Motor neuron (in vitro differentiated cells): ENCODE measurements around the gene DENND2A. TPM values are rescaled to one million over a fixed set of nuclear protein-coding genes. Genes with fewer than 3 reads are reported as not detected.
A peak's percentile ranks its signal among the peaks of the same experiment; 100 is the strongest.
"Not testable (repeated sequence)": the region's sequence is repeated elsewhere in the genome, so short reads cannot be mapped to it uniquely, and the experiment has no call there.

Experiments
- ATAC-seq, 8 experiments: fragments of 200-7000 bp; cut with Tn5 transposase; replicated peaks in 6 of 8; 2 replicates each; pipeline ENCODE4 v1.8.0; 2021; ENCODE audit warnings: mild to moderate bottlenecking in 8 of 8, moderate library complexity in 8 of 8
- H3K27ac ChIP-seq, 2 donors: fragments of 250-450 bp; sonication (Bioruptor Pico); 2 replicates each; pipeline ENCODE4 v1.9.0; 2021; ENCODE audit warnings: antibody characterized with exemption in 2 of 2, mild to moderate bottlenecking in 2 of 2, moderate library complexity in 1 of 2
- H3K4me1 ChIP-seq, 2 donors: fragments of 250-450 bp; sonication (Bioruptor Pico); replicated peaks in 1 of 2; 2 replicates each; pipeline ENCODE4 v1.6.1; 2021; ENCODE audit warnings: antibody characterized with exemption in 2 of 2, mild to moderate bottlenecking in 2 of 2, moderate library complexity in 1 of 2
- H3K4me3 ChIP-seq, 5 donors: fragments of 250-450 bp; sonication (Bioruptor Pico); 2 replicates each; pipeline ENCODE4 v1.9.0; 2021; ENCODE audit warnings: antibody characterized with exemption in 5 of 5, mild to moderate bottlenecking in 5 of 5, moderate library complexity in 4 of 5
- WGBS, 10 experiments: fragments of 450-650 bp; shearing (Covaris generic); methylation state at CpG; one replicate each; pipeline ENCODE4 v1.0.0; 2022; 5-methylcytosine and 5-hydroxymethylcytosine counted together
- in situ Hi-C, 9 experiments: fragments of 400-800 bp; cut with MboI; loops; one replicate each; pipeline ENCODE4 v1.15.0; 2021; ENCODE audit warnings: low sequenced_read_pairs in 9 of 9, low pct_unique_long_range_greater_than_20kb in 2 of 9; ENCODE audit not compliant: unreplicated experiment in 9 of 9
- total RNA-seq, 8 experiments: library from RNA; unstranded; fragments of 300-600 nt; gene quantifications; 2 replicates each; pipeline versions ENCODE4 v1.2.3 to v1.2.4, GENCODE V29; 2022

DENND2A gene
- total RNA-seq, 8 experiments from 2014 or later: 5.6 to 56.3 (median 28.6) TPM

- in situ Hi-C loops: loop anchor here in 1 of 9 experiments (25.0 kb wide), 1 partner anchor 309 kb away; no protein-coding TSS in a partner anchor
- ATAC-seq: no peak
- WGBS, 10 experiments: 40 to 100% (median 89%) methylated on average over 1 to 12 of the region's 20 CpGs; no CpG with 5 or more reads in 2 of the 10 experiments
- Histone ChIP-seq H3K27ac (no peak overlapping the region), H3K4me3 (no peak overlapping the region), H3K4me1 (peaks cover 21% of the 10 kb centered on the region in 2 donors)
Measured at GRCh38 chr7:140678081-140678815, 37.6 kb upstream of the DENND2A start.

GRCh38 chr7:140677496-140677895, 36.9 kb upstream of the DENND2A start:
- ATAC-seq: no peak
- Histone ChIP-seq H3K27ac (no peak overlapping the region), H3K4me3 (no peak overlapping the region), H3K4me1 (peaks cover 21% of the 10 kb centered on the region in 2 donors)
- 13 to 100% (median 94%) methylated on average over 1 to 3 of the region's 3 CpGs; no CpG with 5 or more reads in 1 of the 10 experiments for WGBS, 10 experiments
- in situ Hi-C loops: loop anchor here in 1 of 9 experiments (25.0 kb wide), 1 partner anchor 310 kb away; no protein-coding TSS in a partner anchor

GRCh38 chr7:140676956-140677355, 36.3 kb upstream of the DENND2A start:
- H3K4me1 ChIP-seq: peaks cover 25% of the 10 kb centered on the region in 2 donors
- not testable (repeated sequence) for H3K4me3 ChIP-seq, H3K27ac ChIP-seq, ATAC-seq
- WGBS, 10 experiments: 93 to 100% (median 99%) methylated on average over 1 to 7 of the region's 11 CpGs; no CpG with 5 or more reads in 2 of the 10 experiments
- in situ Hi-C loops: loop anchor here in 1 of 9 experiments (25.0 kb wide), 1 partner anchor 310 kb away; no protein-coding TSS in a partner anchor

GRCh38 chr7:140676306-140676705, 35.7 kb upstream of the DENND2A start:
- in situ Hi-C loops: loop anchor here in 1 of 9 experiments (25.0 kb wide), 1 partner anchor 311 kb away; no protein-coding TSS in a partner anchor
- Histone ChIP-seq H3K4me3 (no peak overlapping the region), H3K4me1 (peaks cover 25 to 26% of the 10 kb centered on the region in 2 donors), H3K27ac (no peak overlapping the region)
- WGBS, 10 experiments: 82 to 100% (median 92%) methylated on average over 1 to 2 of the region's 3 CpGs; no CpG with 5 or more reads in 5 of the 10 experiments
- ATAC-seq: no peak

GRCh38 chr7:140675726-140676125, 35.1 kb upstream of the DENND2A start:
- in situ Hi-C loops: loop anchor here in 1 of 9 experiments (25.0 kb wide), 1 partner anchor 312 kb away; no protein-coding TSS in a partner anchor
- WGBS, 10 experiments: 67 to 100% (median 83%) methylated on average over 1 to 4 of the region's 4 CpGs; no CpG with 5 or more reads in 5 of the 10 experiments
- H3K4me1 ChIP-seq: peaks cover 25 to 26% of the 10 kb centered on the region in 2 donors
- H3K27ac ChIP-seq: no peak overlapping the region
- no peak for ATAC-seq
- no peak overlapping the region for H3K4me3 ChIP-seq

GRCh38 chr7:140674899-140675701, 34.5 kb upstream of the DENND2A start:
- no peak overlapping the region for H3K4me3 ChIP-seq
- WGBS, 10 experiments: 43 to 97% (median 73%) methylated on average over 1 to 6 of the region's 8 CpGs; no CpG with 5 or more reads in 1 of the 10 experiments
- peak in 7 of 8 experiments; percentile 19 to 47 (median 32) for ATAC-seq
- peaks cover 25 to 26% of the 10 kb centered on the region in 2 donors for H3K4me1 ChIP-seq
- in situ Hi-C loops: loop anchor here in 4 of 9 experiments (25.0 kb wide), 2 partner anchors 163 to 312 kb away; no protein-coding TSS in a partner anchor
- H3K27ac ChIP-seq: no peak overlapping the region

- 87 to 100% (median 100%) methylated on average over 1 to 5 of the region's 5 CpGs; no CpG with 5 or more reads in 3 of the 10 experiments for WGBS, 10 experiments
- H3K4me1 ChIP-seq: peaks cover 25 to 26% of the 10 kb centered on the region in 2 donors
- no peak for ATAC-seq
- in situ Hi-C loops: loop anchor here in 3 of 9 experiments (25.0 kb wide), 1 partner anchor 162 kb away; no protein-coding TSS in a partner anchor
- no peak overlapping the region for H3K27ac ChIP-seq
- H3K4me3 ChIP-seq: no peak overlapping the region
Measured at GRCh38 chr7:140674356-140674800, 33.8 kb upstream of the DENND2A start.

- ATAC-seq: no peak
Measured at GRCh38 chr7:140673774-140674155, 33.2 kb upstream of the DENND2A start.

GRCh38 chr7:140673063-140673773, 32.6 kb upstream of the DENND2A start:
- Histone ChIP-seq H3K4me3 (peak overlapping the region; percentile 57 to 88 (median 60)), H3K27ac (peak overlapping the region in 1 of 2 donors; percentile 49), H3K4me1 (peaks cover 25 to 26% of the 10 kb centered on the region in 2 donors)
- peak; percentile 66 to 80 (median 77) for ATAC-seq
- WGBS, 10 experiments: 0 to 10% methylated on average over 3 to 4 of the region's 72 CpGs; no CpG with 5 or more reads in 8 of the 10 experiments
- in situ Hi-C loops: loop anchor here in 3 of 9 experiments (25.0 kb wide), 1 partner anchor 161 kb away; no protein-coding TSS in a partner anchor

More at GRCh38 chr7:140673774-140674155, 33.2 kb upstream of the DENND2A start:
- Histone ChIP-seq H3K4me1 (peaks cover 25 to 26% of the 10 kb centered on the region in 2 donors), H3K4me3 (peak overlapping the region; percentile 57 to 88 (median 60)), H3K27ac (no peak overlapping the region)
- in situ Hi-C loops: loop anchor here in 3 of 9 experiments (25.0 kb wide), 1 partner anchor 161 kb away; no protein-coding TSS in a partner anchor
- whole genome bisulfite sequencing, 10 experiments: 20 to 73% (median 65%) methylated on average over 1 to 9 of the region's 18 CpGs; no CpG with 5 or more reads in 5 of the 10 experiments

DNA sequence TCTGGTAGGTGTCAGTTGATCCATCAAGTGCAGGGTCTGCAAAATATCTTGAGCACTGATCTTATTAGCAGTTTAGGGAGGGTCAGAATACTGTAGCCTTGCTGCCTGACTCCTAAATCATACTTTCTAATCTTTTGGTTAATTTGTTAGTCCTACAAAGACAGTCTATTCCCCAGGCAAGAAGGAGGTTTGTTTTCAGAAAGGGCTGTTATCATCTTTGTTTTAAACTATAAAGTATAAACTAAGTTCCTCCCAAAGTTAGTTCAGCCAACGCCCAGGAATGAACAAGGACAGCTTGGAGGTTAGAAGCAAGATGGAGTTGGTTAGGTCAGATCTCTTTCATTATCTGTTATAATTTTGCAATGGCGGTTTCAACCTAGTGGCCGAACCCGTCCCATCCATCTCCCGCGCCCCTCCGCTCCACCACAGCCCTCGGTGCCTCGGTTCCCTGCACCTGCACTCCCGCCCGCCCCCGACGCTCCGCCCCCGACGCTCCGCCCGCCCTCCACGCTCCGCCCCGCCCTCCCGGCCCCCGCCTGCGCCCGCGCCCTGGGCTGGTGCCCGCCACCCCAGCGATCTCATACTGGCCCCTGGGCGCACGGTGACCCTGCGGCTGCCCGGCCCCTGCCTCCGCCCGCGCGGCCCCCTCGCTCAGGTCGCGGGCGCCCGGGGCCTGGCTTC, 31.9 kb upstream of the DENND2A start, which contains the start of gene ADCK2:
Gene ADCK2 (plus strand): TSS at position 564 of the 681 bp plus-strand sequence. CDS start 386 bp downstream, outside the sequence.
- peak within 1 kb of the TSS in 1 of 2 donors; percentile 49 for H3K27ac ChIP-seq
- in situ Hi-C loops: loop anchor here in 3 of 9 experiments (25.0 kb wide), 1 partner anchor 160 kb away; no protein-coding TSS in a partner anchor
- H3K4me3 ChIP-seq: peak within 1 kb of the TSS; percentile 57 to 88 (median 60)
- peak; percentile 53 to 87 (median 82) for ATAC-seq
- H3K4me1 ChIP-seq: peaks cover 25 to 26% of the 10 kb centered on the region in 2 donors
- 0 to 71% (median 17%) methylated on average over 1 to 7 of the region's 41 CpGs; no CpG with 5 or more reads in 3 of the 10 experiments for WGBS, 10 experiments

GRCh38 chr7:140671966-140672365, 31.4 kb upstream of the DENND2A start:
- peaks cover 25 to 26% of the 10 kb centered on the region in 2 donors for H3K4me1 ChIP-seq
- 40 to 67% (median 46%) methylated on average over 1 to 2 of the region's 15 CpGs; no CpG with 5 or more reads in 7 of the 10 experiments for WGBS, 10 experiments
- ATAC-seq: no peak
- in situ Hi-C loops: loop anchor here in 3 of 9 experiments (25.0 kb wide), 1 partner anchor 160 kb away; no protein-coding TSS in a partner anchor
- H3K4me3 ChIP-seq: peak overlapping the region in 2 of 5 donors; percentile 57 to 88
- H3K27ac ChIP-seq: no peak overlapping the region
